Stomach (tissue), 9 donors: ENCODE results near the gene CCM2L. TPM values are rescaled to one million over a fixed set of nuclear protein-coding genes. Genes with fewer than 3 reads are reported as not detected.

Experiments used
- DNase-seq, 2 donors: peaks; one replicate each; pipeline versions ENCODE4 v3.0.0 to v3.0.0-alpha.2; 2013 to 2019
- H3K27ac ChIP-seq, 5 donors: fragments of 200-600 bp in 4 of 5; sonication (generic) in 4 of 5; one replicate each; pipeline ENCODE4 v1.5.1; 2013 to 2019; ENCODE audit warnings: mild to moderate bottlenecking in 1 of 5, moderate library complexity in 1 of 5
- H3K27me3 ChIP-seq, 3 donors: fragments of 200-600 bp; sonication (generic); one replicate each; pipeline ENCODE4 v1.5.1; 2017 to 2019; ENCODE audit warnings: mixed run types in 1 of 3
- H3K36me3 ChIP-seq, 4 donors: fragments of 200-600 bp; sonication (generic); 1 replicate in 3 of 4; 2 replicates in 1 of 4; pipeline ENCODE4 v1.5.1; 2016 to 2019
- H3K4me1 ChIP-seq, 4 donors: fragments of 200-600 bp; sonication (generic); one replicate each; pipeline ENCODE4 v1.5.1; 2016 to 2019
- H3K4me3 ChIP-seq, 4 donors: fragments of 200-600 bp; sonication (generic) in 3 of 4; one replicate each; pipeline ENCODE4 v1.5.1; 2016 to 2019; ENCODE audit warnings: mild to moderate bottlenecking in 1 of 4
- H3K9me3 ChIP-seq, 4 donors: fragments of 200-600 bp; sonication (generic); one replicate each; pipeline ENCODE4 v1.5.1; 2016 to 2019
- EP300 ChIP-seq: sonication (generic); formaldehyde crosslinking; IDR thresholded peaks from one replicate; pipeline ENCODE4 v1.6.1; 2017; ENCODE audit warnings: antibody characterized with exemption
- POLR2A ChIP-seq, 4 donors: fragments of 450-650 bp; IDR thresholded peaks; one replicate each; pipeline ENCODE4 v1.6.1; 2016; ENCODE audit warnings: antibody characterized with exemption in 4 of 4, control low read depth in 2 of 4, mild to moderate bottlenecking in 1 of 4, moderate library complexity in 1 of 4
- POLR2AphosphoS5 ChIP-seq, 3 donors: sonication (generic); formaldehyde crosslinking; IDR thresholded peaks; one replicate each; pipeline ENCODE4 v1.6.1; 2016; ENCODE audit warnings: antibody characterized with exemption in 3 of 3
- WGBS, 5 donors: extraction: QIAGEN DNeasy Blood & Tissue Kit in 3 of 5; methylation state at CpG; one replicate each; pipeline versions ENCODE4 v1.1.5 to v1.1.7; 2013 to 2018; 5-methylcytosine and 5-hydroxymethylcytosine counted together
- intact Hi-C: fragments of 100-400 bp; cut with DNase I; formaldehyde crosslinking; loops from one replicate; pipeline ENCODE4 v1.15.1; 2023; ENCODE audit warnings: low total_unique reads
- polyA plus RNA-seq, 3 donors: library from polyadenylated mRNA; stranded (reverse); fragments of 200-250 nt; gene quantifications; one replicate each; pipeline ENCODE4 v1.2.3, GENCODE V29; 2013
- total RNA-seq, 5 donors: library from RNA; depleted of rRNA; stranded (reverse); fragments of >200 nt; gene quantifications; one replicate each; pipeline versions ENCODE4 v1.1.0 to v1.2.3, GENCODE V29; 2014 to 2016
- TF ChIP-seq, protein P1 (sequence below), 7 experiments: fragments of 450-650 bp in 4 of 7; fragments of 200-600 bp in 3 of 7; sonication (generic) in 3 of 7; IDR thresholded peaks; one replicate each; pipeline ENCODE4 v1.5.1; 2016 to 2019; ENCODE audit warnings: antibody characterized with exemption in 7 of 7, control low read depth in 2 of 7, mild to moderate bottlenecking in 1 of 7
- donor health status: healthy with polysubstance abuse.
- donor health status: Bipolar disorder and iron deficiency.
- donor health status: healthy.

CCM2L gene
- total and polyA plus RNA-seq, 8 donors: 0.45 to 4.4 (median 2.1) TPM; not detected in 2

DNA sequence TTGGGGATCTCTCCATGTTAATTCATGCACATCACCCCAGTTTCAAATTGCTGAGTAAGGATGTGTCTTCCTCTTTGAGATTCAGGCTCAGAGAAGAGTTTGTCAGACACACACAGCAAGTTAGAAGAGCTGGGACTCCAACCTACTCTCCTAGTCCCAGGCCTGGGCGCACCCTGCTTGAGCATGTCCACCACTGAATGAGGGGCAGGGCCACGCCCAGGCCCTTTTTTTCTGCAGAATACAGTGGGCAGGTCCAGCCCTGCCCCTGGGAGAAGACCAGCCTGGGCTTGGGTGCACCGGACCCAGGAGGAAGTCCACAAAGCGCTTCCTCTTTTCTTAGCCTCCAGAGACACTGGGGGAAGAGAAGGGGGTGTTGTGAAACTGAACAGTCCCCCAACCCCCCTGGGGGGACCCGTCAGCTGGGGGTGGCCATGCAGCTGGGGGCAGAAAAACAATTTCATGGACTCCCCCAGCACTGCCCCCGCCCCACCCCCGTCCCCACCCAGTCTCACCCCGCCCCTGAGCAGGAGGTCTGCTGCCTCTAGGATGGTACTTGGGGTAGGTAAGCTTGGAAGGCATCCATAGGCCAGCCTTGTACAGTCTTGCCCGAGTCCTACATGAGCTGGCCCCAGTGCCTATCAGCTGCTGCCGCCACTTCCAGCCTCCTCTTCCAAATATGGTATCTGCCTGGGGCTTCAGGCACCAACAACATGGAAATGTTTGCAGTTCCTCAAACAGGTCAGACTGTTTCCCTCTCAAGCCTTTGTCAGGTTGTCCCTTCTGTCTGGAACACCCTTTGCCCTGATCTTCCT is 30.1 kb downstream of the CCM2L start:
- H3K27me3 ChIP-seq: peaks cover 0 to 46% (median 9%) of the 10 kb centered on the region in 3 donors
- TF ChIP-seq POLR2AphosphoS5 (IDR thresholded peaks at IDR 0.05): no peak
- TF ChIP-seq, protein P1, sequence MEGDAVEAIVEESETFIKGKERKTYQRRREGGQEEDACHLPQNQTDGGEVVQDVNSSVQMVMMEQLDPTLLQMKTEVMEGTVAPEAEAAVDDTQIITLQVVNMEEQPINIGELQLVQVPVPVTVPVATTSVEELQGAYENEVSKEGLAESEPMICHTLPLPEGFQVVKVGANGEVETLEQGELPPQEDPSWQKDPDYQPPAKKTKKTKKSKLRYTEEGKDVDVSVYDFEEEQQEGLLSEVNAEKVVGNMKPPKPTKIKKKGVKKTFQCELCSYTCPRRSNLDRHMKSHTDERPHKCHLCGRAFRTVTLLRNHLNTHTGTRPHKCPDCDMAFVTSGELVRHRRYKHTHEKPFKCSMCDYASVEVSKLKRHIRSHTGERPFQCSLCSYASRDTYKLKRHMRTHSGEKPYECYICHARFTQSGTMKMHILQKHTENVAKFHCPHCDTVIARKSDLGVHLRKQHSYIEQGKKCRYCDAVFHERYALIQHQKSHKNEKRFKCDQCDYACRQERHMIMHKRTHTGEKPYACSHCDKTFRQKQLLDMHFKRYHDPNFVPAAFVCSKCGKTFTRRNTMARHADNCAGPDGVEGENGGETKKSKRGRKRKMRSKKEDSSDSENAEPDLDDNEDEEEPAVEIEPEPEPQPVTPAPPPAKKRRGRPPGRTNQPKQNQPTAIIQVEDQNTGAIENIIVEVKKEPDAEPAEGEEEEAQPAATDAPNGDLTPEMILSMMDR (IDR thresholded peaks at IDR 0.05): no peak
- no peak for TF ChIP-seq POLR2A (IDR thresholded peaks at IDR 0.05)
- TF ChIP-seq EP300: no peak
- no peak overlapping the region for H3K4me3 ChIP-seq
- WGBS, 5 donors: 41 to 55% (median 50%) methylated on average over 7 to 10 of the region's 10 CpGs
- peak overlapping the region in 3 of 5 donors; percentile 42 to 76 (median 66) for H3K27ac ChIP-seq
- no peaks in the 10 kb centered on the region for H3K4me1 ChIP-seq
- H3K9me3 ChIP-seq: peaks cover 0 to 6% (median 0%) of the 10 kb centered on the region in 4 donors
- DNase-seq: peak in 1 of 2 donors; percentile 41
- intact Hi-C loops: no loop called here
- H3K36me3 ChIP-seq: no peaks in the 10 kb centered on the region

DNA sequence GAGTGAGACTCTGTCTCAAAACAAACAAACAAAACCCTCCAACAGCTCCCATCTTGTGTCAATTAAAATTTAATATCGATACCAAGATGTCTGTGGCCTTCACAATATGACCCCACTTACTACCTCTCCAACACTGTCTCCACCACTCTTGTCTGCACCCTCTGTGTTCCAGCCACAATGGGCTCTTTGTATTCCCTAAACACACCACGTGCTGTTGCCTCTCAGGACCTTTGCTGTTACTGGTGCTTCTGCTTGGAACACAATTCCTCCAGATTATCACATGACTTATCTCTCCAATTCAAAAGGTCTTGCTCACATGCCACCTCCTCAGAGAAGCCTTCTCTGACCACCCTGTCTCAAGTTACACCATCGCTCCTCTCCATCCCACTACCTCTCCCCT is 35.8 kb downstream of the CCM2L start:
- TF ChIP-seq, protein P1 (IDR thresholded peaks at IDR 0.05): no peak
- TF ChIP-seq POLR2A (IDR thresholded peaks at IDR 0.05): no peak
- TF ChIP-seq POLR2AphosphoS5 (IDR thresholded peaks at IDR 0.05): no peak
- TF ChIP-seq EP300: no peak
- Histone ChIP-seq H3K9me3 (peaks cover 0 to 6% (median 0%) of the 10 kb centered on the region in 4 donors), H3K27me3 (peaks cover 0 to 29% (median 7%) of the 10 kb centered on the region in 3 donors), H3K36me3 (no peaks in the 10 kb centered on the region), H3K4me1 (peaks cover 0 to 1% (median 0%) of the 10 kb centered on the region in 4 donors), H3K27ac (no peak overlapping the region), H3K4me3 (no peak overlapping the region)
- DNase-seq: no peak
- 62 to 73% (median 69%) methylated on average over 3 of the region's 3 CpGs for WGBS, 5 donors
- intact Hi-C loops: no loop called here

DNA sequence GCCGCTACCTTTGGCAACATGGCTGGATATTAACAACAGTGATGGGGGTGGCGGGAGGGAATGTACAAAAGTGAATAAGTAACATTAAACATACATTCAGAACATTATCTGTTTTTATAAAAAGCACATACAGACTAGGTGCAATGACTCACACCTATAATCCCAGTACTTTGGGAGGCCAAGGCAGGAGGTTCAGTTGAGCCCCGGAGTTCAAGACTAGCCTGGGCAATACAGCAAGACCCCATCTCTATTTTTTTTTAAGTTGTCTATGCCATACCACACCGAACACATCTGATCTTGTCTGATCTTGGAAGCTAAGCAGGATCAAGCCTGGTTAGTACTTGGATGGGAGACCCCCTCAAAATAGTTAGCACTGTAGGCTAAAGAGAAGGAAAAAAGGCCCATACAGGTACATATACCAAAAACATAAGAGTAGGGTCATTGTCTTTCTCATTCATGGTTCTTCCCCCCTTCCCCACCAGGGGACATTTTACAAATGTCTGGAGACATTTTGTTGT is 40.1 kb downstream of the CCM2L start:
- H3K4me1 ChIP-seq: peaks cover 9 to 19% (median 13%) of the 10 kb centered on the region in 4 donors
- DNase-seq: peak in 1 of 2 donors; percentile 8
- H3K4me3 ChIP-seq: no peak overlapping the region
- WGBS, 5 donors: 85 to 96% (median 92%) methylated on average over 4 of the region's 4 CpGs
- no peaks in the 10 kb centered on the region for H3K36me3 ChIP-seq
- peak overlapping the region in 1 of 5 donors; percentile 87 for H3K27ac ChIP-seq
- intact Hi-C loops: no loop called here
- H3K9me3 ChIP-seq: no peaks in the 10 kb centered on the region
- H3K27me3 ChIP-seq: peaks cover 15 to 66% (median 31%) of the 10 kb centered on the region in 3 donors
- TF ChIP-seq, protein P1 (IDR thresholded peaks at IDR 0.05): no peak
- TF ChIP-seq POLR2A (IDR thresholded peaks at IDR 0.05): no peak
- no peak for TF ChIP-seq POLR2AphosphoS5 (IDR thresholded peaks at IDR 0.05)
- no peak for TF ChIP-seq EP300

DNA sequence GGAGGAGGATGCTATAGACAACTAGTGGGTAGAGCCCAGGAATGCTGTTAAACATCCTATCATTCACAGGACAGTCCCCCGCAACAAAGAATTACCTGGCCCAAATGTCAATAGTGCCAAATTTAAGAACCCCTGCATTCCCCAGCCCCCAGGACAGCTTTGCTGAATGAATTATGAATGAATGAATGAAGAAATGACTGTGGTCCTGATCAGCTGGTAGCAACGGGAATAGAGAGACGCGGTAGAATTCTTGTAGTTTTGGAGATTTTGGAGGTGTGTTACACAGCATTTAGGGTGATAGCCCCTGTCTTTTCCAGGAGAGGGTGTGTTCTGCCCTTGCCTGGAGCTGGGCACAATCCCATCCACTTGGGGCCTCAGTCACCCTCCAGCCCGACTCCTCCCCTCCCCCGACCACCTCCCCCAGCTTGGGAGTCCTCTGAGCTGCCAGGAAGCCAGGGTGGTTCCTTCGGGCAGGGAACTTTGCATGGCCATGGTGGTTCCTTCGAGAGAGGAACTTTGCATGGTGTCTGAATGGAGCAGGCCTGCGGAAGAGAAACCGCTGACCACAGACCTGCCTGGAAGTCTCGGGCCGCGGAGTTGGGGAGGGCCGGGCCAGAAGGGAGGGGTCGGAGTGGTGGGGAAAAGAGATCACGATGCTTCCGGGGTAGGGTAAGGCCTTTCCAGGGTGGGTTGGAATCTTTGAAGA is 40.8 kb downstream of the CCM2L start:
- Histone ChIP-seq H3K27me3 (peaks cover 15 to 66% (median 31%) of the 10 kb centered on the region in 3 donors), H3K36me3 (no peaks in the 10 kb centered on the region), H3K4me3 (peak overlapping the region in 1 of 4 donors; percentile 47), H3K9me3 (no peaks in the 10 kb centered on the region), H3K4me1 (peaks cover 9 to 19% (median 13%) of the 10 kb centered on the region in 4 donors), H3K27ac (peak overlapping the region in 3 of 5 donors; percentile 33 to 87 (median 85))
- TF ChIP-seq POLR2A (IDR thresholded peaks at IDR 0.05): no peak
- no peak for TF ChIP-seq POLR2AphosphoS5 (IDR thresholded peaks at IDR 0.05)
- TF ChIP-seq, protein P1 (IDR thresholded peaks at IDR 0.05): no peak
- TF ChIP-seq EP300: no peak
- WGBS, 5 donors: 15 to 30% (median 20%) methylated on average over 15 to 17 of the region's 17 CpGs
- peak in 1 of 2 donors; percentile 37 for DNase-seq
- intact Hi-C loops: no loop called here
